NCI-H1417 (cell line): ENCODE results near the gene SIGLEC6.
A peak's percentile ranks its signal among the peaks of the same experiment; 100 is the strongest.

ENCODE experiments used
- DNase-seq, 3 experiments: peaks; one replicate each; lab custom pipeline; 2025; lab: John Stamatoyannopoulos, UW

Gene SIGLEC6

GRCh38 chr19:51476164-51476563, 55.3 kb downstream of the SIGLEC6 start:
- DNase-seq = no peak

GRCh38 chr19:51473009-51473707, 58.3 kb downstream of the SIGLEC6 start:
- DNase-seq = peak; percentile 31 to 71 (median 58)

DNA sequence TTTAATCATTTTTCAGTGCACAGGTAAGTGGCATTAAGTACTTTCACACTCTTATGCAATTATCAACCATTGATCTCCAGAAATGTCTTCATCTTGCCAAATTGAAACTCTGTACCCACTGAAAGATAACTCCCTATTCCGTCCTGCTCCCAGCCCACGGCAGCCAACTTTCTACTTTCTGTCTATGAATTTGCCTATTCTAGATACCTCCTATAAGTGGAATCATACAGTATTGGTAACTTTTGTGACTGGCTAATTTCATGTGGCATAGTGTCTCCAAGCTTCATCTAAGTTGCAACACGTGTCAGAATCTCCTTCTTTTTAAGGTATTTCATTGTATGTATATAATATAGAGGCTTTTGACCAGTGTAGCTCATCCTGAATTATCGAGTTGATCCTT, 58.9 kb downstream of the SIGLEC6 start:
- DNase-seq = no peak

DNA sequence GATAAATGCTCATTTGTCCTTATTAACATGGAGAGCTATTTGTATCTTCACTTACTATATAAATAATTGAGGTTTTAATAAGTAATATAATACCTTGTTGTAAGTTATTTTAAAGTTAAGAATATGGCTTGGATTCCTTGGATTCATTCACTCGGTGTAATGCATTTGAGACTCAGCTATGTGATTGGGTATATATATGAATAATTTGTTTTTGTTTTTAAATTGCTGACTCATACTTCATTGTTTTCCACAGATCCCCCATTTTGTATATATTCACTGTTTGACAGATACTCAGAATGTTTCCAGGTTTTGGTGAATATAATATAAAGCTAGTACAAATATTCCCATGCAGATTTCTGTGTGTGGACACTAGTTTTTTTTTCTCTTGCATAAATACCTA, 59.9 kb downstream of the SIGLEC6 start:
- no peak for DNase-seq

DNA sequence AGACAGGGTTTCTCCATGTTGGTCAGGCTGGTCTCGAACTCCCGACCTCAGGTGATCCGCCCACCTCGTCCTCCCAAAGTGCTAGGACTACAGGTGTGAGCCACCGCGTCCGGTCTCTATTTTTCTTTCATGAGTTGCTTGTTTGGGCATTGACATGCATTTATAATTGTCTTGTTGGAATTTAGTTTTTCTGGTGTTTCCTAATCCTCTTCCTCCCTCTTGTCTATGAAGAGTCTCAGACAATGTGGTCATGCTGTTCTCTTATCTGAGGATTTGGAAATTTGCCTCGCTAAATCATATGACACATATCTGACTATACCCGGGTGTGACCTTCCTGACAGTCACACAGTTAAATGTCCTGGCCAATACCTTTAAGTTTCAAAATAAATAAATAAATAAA, 60.5 kb downstream of the SIGLEC6 start:
- DNase-seq = no peak

DNA sequence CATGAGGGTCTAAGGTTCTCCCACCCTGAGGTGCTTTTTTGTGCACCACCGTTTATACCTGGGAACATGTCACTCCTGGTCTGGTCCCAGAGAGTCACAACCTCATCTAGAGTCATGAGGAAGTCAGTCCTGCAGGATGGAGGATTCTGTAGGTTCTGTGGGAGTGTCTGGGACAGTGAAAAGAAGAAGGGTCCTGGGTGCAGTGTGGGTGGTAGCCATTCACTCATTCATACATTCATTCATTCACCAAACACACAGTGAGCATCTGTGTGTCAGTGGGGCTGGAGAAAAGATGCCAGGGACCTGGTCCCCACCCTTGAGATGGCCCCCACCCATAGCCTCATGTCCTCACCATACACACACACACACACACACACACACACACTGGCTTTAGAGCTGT, 61.8 kb downstream of the SIGLEC6 start:
- no peak for DNase-seq

- no peak for DNase-seq
Measured at GRCh38 chr19:51469162-51469561, 62.3 kb downstream of the SIGLEC6 start.

GRCh38 chr19:51468545-51468920, 62.9 kb downstream of the SIGLEC6 start:
- no peak for DNase-seq

DNA sequence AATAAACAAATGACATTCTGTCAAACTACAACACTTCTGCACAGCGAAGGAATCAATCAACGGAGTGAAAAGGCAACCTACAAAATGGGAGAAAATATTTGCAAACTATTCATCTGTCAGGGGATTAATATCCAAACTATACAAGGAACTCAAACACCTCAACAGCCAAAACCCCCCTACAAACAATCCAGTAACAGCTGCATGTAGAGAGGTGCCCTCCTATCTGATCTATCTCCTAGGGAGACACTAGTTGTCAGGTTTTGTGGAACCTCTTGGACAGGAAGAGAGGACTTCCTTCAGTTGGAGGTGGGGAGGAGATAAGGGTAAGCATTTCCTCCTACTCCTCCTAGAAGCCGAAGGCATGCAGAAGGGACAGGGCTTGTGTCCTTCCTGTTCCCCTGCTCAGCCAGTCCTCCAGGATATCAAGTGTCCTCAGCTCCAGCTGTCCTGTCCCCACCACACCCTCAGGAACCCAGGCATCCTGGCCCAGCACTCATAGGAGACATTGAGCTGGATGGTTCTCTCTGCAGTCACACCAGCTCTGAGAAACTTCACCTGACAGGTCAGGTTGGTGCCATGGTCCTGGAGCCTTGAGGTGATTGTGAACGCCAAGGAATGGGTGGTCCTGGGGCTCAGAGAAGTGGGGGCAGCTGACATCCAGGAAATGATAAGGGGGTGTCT, 63.5 kb downstream of the SIGLEC6 start:
- no peak for DNase-seq
